Right atrium auricular region (tissue), 2 donors: ENCODE results near the gene DHX40. TPM values are rescaled to one million over a fixed set of nuclear protein-coding genes. Genes with fewer than 3 reads are reported as not detected.
"Not testable (repeated sequence)": the region's sequence is repeated elsewhere in the genome, so short reads cannot be mapped to it uniquely, and the experiment has no call there.

Experiments used
- DNase-seq: peaks from one replicate; pipeline ENCODE4 v3.0.0-alpha.2; 2019; ENCODE audit warnings: low spot score
- H3K27ac ChIP-seq, 2 donors: fragments of 200-600 bp; sonication (generic); 1 replicate in 1 of 2; 2 replicates in 1 of 2; pipeline ENCODE4 v1.5.1; 2016 to 2019
- H3K27me3 ChIP-seq, 2 donors: fragments of 200-600 bp; sonication (generic); one replicate each; pipeline versions ENCODE4 v1.5.1 to v1.6.0; 2017 to 2019
- H3K36me3 ChIP-seq: fragments of 200-600 bp; sonication (generic); one replicate; pipeline ENCODE4 v1.5.1; 2016
- H3K4me1 ChIP-seq, 2 donors: fragments of 200-600 bp; sonication (generic); one replicate each; pipeline versions ENCODE4 v1.5.1 to v1.6.0; 2017 to 2019
- H3K4me3 ChIP-seq, 2 donors: fragments of 200-600 bp; sonication (generic); 1 replicate in 1 of 2; 2 replicates in 1 of 2; pipeline ENCODE4 v1.5.1; 2017 to 2019; ENCODE audit warnings: mild to moderate bottlenecking in 1 of 2, moderate library complexity in 1 of 2
- H3K9me3 ChIP-seq, 2 donors: fragments of 200-600 bp; sonication (generic); one replicate each; pipeline ENCODE4 v1.5.1; 2019
- total RNA-seq, 2 donors: library from RNA; depleted of rRNA; stranded (reverse); fragments of >200 nt; gene quantifications; one replicate each; pipeline ENCODE4 v1.1.0, GENCODE V29; 2016
- TF ChIP-seq, protein P1 (sequence below), 2 donors: fragments of 200-600 bp; sonication (generic); IDR thresholded peaks; one replicate each; pipeline ENCODE4 v1.5.1; 2019; ENCODE audit warnings: antibody characterized with exemption in 2 of 2

DHX40 gene
- total RNA-seq, 2 donors from 2014 or later, result 22.1 to 22.7 TPM

GRCh38 chr17:59572301-59572924 lies 7.0 kb downstream of the DHX40 start:
- Histone ChIP-seq H3K36me3 (peaks cover 10% of the 10 kb centered on the region), H3K9me3 (no peaks in the 10 kb centered on the region), H3K4me1 (no peaks in the 10 kb centered on the region), H3K27me3 (no peaks in the 10 kb centered on the region), H3K4me3 (no peak overlapping the region), H3K27ac (no peak overlapping the region)
- TF ChIP-seq, protein P1, sequence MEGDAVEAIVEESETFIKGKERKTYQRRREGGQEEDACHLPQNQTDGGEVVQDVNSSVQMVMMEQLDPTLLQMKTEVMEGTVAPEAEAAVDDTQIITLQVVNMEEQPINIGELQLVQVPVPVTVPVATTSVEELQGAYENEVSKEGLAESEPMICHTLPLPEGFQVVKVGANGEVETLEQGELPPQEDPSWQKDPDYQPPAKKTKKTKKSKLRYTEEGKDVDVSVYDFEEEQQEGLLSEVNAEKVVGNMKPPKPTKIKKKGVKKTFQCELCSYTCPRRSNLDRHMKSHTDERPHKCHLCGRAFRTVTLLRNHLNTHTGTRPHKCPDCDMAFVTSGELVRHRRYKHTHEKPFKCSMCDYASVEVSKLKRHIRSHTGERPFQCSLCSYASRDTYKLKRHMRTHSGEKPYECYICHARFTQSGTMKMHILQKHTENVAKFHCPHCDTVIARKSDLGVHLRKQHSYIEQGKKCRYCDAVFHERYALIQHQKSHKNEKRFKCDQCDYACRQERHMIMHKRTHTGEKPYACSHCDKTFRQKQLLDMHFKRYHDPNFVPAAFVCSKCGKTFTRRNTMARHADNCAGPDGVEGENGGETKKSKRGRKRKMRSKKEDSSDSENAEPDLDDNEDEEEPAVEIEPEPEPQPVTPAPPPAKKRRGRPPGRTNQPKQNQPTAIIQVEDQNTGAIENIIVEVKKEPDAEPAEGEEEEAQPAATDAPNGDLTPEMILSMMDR (IDR thresholded peaks at IDR 0.05), result no peak
- DNase-seq, result no peak

GRCh38 chr17:59584168-59584567 lies 18.8 kb downstream of the DHX40 start:
- not testable (repeated sequence) for H3K27ac ChIP-seq, H3K27me3 ChIP-seq, H3K9me3 ChIP-seq, H3K36me3 ChIP-seq, H3K4me3 ChIP-seq, DNase-seq, H3K4me1 ChIP-seq

GRCh38 chr17:59600169-59600568 lies 34.8 kb downstream of the DHX40 start:
- no peak for DNase-seq
- Histone ChIP-seq H3K9me3 (no peaks in the 10 kb centered on the region), H3K4me1 (no peaks in the 10 kb centered on the region), H3K27me3 (no peaks in the 10 kb centered on the region), H3K36me3 (peaks cover 43% of the 10 kb centered on the region), H3K4me3 (no peak overlapping the region), H3K27ac (no peak overlapping the region)
- TF ChIP-seq, protein P1 (IDR thresholded peaks at IDR 0.05), result no peak

- no peak overlapping the region for H3K27ac ChIP-seq
- no peak overlapping the region for H3K4me3 ChIP-seq
- no peak for DNase-seq
- TF ChIP-seq, protein P1 (IDR thresholded peaks at IDR 0.05), result no peak
- H3K4me1 ChIP-seq, result no peaks in the 10 kb centered on the region
- no peaks in the 10 kb centered on the region for H3K27me3 ChIP-seq
- H3K9me3 ChIP-seq, result no peaks in the 10 kb centered on the region
- H3K36me3 ChIP-seq, result peaks cover 53% of the 10 kb centered on the region
These were observed 35.7 kb downstream of the DHX40 start for GRCh38 chr17:59601130-59601529.

DNA sequence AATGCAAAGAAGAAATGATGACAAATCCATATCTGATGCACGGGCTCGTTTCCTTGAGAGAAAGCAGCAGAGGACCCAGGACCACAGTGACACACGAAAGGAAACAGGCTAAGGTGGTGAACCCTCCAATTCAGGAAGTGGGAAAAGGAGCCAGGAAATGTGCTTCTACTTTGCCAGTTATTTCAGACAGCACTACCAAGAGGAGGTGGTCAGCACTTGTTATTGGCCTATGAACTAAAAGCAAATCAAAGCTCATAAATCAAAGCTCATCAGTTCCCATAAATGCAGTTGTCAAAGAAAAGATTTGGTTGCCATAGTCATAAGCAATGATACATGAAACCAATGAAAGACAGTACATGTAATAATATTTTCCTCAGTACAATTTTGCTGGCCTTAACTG lies 41.7 kb downstream of the DHX40 start:
- Histone ChIP-seq H3K9me3 (no peaks in the 10 kb centered on the region), H3K36me3 (peaks cover 65% of the 10 kb centered on the region), H3K4me3 (no peak overlapping the region), H3K4me1 (no peaks in the 10 kb centered on the region), H3K27ac (no peak overlapping the region), H3K27me3 (no peaks in the 10 kb centered on the region)
- TF ChIP-seq, protein P1 (IDR thresholded peaks at IDR 0.05), result no peak
- no peak for DNase-seq

GRCh38 chr17:59607817-59608403 lies 42.5 kb downstream of the DHX40 start:
- Histone ChIP-seq H3K9me3 (no peaks in the 10 kb centered on the region), H3K36me3 (peaks cover 57% of the 10 kb centered on the region), H3K27me3 (no peaks in the 10 kb centered on the region), H3K4me1 (no peaks in the 10 kb centered on the region), H3K4me3 (no peak overlapping the region), H3K27ac (no peak overlapping the region)
- no peak for DNase-seq
- TF ChIP-seq, protein P1 (IDR thresholded peaks at IDR 0.05), result no peak
